Esophagus squamous epithelium (tissue), 4 donors: ENCODE results near the gene THPO.

Experiments
- CTCF ChIP-seq, 6 experiments: fragments of 450-650 bp in 4 of 6; fragments of 200-600 bp in 2 of 6; sonication (generic) in 2 of 6; IDR thresholded peaks; one replicate each; pipeline ENCODE4 v1.5.1; 2016 to 2019; ENCODE audit warnings: antibody characterized with exemption in 6 of 6, mild to moderate bottlenecking in 4 of 6, moderate library complexity in 4 of 6
- POLR2A ChIP-seq, 4 donors: fragments of 450-650 bp; IDR thresholded peaks; one replicate each; pipeline ENCODE4 v1.6.1; 2017; ENCODE audit warnings: antibody characterized with exemption in 4 of 4, mild to moderate bottlenecking in 4 of 4, moderate library complexity in 3 of 4

- TF ChIP-seq CTCF (IDR thresholded peaks at IDR 0.05) (no peak), POLR2A (IDR thresholded peaks at IDR 0.05) (no peak)
Observed at GRCh38 chr3:184387174-184387714, 9.2 kb upstream of the THPO start.
